HG03025 (cell line): ENCODE measurements around the gene ZMYM3.
"Not testable (repeated sequence)": the region's sequence is repeated elsewhere in the genome, so short reads cannot be mapped to it uniquely, and the experiment has no call there.

ENCODE experiments used
- ATAC-seq: cut with Tn5 transposase; IDR thresholded peaks from one replicate; pipeline ENCODE4 v1.9.1; 2021; ENCODE audit warnings: mild to moderate bottlenecking, moderate library complexity; ENCODE audit not compliant: unreplicated experiment, low FRiP score

Gene ZMYM3

DNA sequence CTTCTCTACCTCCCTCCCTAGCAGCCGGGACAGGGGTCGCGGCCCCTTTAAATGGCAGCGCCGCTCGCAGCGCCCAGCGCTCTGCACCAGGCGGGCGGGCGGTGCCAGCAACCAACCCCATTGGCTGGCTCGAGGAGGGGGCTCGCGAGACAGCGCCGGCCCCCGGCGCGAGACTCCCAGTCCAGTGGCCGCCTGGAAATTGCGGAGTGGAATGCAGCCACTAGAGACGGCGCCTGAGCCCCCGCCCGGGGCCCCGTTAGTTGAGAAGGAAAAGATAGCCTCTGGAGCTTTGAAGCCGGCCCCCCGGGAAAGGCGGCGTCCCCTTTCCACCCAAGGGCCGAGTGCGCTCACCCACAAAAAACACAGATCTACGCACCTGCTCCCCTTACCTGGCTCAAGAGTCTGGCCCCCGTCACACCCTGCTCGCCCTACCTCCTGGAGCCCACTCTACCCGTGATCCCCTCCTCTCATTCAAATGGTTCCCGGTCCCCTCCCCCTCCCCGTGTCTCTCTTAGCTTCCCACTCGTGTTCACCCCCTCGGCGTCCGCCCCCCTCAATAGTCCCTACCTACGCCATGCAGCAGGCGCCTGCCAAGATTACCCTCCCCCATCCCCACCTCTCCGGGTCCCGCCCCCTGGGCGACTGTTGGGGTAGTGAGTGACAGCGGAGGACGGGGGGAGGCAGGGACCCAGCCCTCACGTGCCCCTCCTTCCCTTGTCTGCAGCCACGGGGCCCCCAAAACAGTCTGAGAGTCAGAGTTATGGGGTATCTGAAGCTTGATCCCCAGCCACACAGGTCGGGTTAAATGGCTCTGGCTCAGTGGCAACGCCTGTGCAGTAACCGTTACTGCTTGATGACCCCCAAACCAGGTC is at the start of gene ZMYM3:
ZMYM3 (minus strand) TSS at position 49 of the 872 bp plus-strand sequence. CDS start 885 bp downstream, outside the sequence.
- ATAC-seq = peak; percentile 76

DNA sequence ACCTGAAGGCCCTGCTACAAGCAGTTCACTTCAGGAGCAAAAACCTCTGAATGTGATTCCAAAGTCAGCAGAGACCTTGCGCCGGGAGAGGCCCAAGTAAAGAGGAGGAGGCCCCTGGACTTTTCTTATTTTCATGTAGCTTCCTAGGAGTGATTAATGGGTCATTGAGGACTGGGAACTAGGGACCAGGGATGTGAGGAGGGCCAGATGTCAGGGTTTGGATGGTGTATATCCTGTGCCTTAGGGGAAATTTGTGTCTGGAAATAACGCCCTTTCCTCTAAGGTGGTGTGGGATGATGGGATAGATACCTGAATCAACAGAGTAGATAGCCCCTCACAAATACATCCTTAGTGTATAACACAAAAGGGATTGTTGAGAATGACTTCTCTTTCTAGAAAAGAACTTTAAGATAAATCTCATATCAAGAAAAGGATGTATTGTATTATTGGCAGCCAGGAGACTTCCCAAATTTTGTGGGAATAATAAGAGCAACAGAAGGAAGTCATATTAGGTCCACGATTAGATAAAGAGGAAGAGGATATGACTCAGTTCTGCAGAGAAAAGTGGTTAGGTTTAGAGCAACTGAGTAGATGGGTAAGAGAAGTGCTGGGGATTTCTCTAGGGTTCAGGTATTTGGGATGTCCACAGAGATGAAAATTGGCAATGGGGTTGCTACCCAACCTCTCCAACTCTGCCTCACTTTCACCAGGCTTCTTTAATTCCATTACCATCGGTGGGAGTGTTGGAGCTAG is 48.7 kb upstream of the ZMYM3 start:
- ATAC-seq = no peak

DNA sequence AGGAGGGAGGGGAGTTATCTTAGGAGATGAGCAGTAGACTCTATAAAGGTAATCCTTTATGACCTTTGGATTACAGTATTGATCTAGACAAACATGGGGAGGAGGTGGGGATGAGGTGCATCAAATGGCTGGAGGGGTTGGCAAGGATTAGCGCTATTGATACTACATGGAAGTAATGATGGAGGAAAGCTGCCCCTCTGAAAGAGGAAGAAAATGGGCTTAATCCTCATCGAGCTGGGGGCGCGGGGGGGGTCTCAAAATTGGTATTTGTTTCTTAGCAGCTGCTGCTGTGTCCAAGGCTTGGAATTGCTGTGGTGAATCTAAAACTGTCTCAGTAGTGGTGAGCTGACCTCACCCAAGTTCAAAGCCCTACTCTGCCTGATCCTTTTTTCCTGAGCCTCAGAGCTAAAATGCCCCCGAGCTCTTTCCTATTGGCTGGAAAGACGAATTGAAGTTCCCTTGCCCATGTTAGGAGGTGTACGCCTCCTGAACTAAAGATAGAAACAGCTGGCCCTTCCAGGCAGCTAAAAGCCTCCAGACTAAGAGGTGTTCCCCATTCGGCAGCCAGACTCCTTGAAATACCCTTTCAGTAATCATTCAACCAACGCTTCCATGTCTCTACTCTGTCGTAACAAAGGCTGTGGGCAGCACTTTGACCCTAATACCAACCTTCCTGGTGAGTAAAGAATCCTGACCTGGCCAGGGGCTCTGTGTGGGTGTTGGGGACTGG is 47.4 kb upstream of the ZMYM3 start, which contains the start of gene ITGB1BP2:
ITGB1BP2 (plus strand) TSS at position 556 of the 730 bp plus-strand sequence; CDS start at position 613, 57 bp downstream.
- ATAC-seq = no peak

DNA sequence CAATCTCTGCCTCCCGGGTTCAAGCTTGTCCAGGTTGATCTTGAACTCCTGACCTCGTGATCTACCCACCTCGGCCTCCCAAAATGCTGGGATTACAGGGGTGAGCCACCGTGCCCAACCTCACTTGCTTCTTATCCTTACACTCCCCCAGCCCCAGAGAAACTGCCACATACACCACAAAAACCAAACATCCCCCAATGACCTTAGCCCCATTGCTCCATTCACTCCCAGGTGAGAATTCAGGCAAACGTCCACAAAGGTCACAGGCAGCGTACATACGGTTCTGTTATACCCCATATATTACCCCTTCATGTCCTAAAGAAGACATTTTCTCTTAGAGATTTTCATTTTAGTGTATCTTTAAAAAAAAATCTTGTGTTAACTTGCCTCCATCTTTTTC is 46.6 kb upstream of the ZMYM3 start:
- ATAC-seq = not testable (repeated sequence)

DNA sequence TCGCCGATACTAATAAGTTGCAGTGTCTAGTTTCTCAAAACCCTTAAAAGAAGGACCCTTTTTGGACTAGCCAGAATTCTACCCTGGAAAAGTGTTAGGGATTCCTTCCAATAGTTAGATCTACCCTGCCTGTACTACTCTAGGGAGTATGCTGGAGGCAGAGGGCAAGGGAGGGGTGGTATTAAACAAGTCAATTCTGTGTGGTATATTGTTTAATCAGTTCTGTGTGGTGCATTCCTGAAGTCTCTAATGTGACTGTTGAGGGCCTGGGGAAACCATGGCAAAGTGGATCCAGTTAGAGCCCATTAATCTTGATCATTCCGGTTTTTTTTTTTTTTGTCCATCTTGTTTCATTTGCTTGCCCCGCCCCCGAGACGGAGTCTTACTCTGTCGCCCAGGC is 46.1 kb upstream of the ZMYM3 start:
- not testable (repeated sequence) for ATAC-seq

DNA sequence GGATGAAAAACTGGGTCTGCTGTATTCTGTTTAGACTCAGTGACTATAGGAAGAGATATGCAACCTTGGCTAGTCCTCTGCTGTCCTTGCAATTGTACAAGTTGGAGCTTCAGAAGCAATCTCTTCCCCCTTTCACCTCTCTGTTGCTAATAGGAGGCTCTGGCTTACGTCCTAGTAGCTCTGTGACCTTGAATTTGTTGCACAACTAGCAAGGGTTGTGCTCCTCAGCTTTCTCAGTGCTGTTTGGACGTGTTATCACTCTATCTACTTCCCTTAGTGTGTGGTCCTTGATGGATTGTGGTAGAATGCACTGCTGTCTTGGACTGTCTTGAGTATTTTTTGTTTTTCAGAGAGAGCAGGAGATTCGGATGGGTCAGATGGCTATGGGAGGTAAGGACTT is 44.2 kb upstream of the ZMYM3 start:
- ATAC-seq = no peak

DNA sequence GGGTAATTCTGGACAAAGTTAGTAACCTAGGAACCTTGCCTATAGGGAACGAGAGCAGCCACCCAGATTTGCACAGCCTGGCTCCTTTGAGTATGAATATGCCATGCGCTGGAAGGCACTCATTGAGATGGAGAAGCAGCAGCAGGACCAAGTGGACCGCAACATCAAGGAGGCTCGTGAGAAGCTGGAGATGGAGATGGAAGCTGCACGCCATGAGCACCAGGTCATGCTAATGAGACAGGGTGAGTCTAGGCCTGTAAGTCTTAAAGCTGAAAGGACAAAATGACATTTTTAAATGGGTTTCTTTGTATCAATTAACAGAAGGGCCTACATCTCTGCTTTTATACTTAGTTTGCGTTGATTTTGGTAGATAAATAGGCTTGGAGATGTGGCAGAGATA is 42.9 kb upstream of the ZMYM3 start:
- ATAC-seq = no peak

DNA sequence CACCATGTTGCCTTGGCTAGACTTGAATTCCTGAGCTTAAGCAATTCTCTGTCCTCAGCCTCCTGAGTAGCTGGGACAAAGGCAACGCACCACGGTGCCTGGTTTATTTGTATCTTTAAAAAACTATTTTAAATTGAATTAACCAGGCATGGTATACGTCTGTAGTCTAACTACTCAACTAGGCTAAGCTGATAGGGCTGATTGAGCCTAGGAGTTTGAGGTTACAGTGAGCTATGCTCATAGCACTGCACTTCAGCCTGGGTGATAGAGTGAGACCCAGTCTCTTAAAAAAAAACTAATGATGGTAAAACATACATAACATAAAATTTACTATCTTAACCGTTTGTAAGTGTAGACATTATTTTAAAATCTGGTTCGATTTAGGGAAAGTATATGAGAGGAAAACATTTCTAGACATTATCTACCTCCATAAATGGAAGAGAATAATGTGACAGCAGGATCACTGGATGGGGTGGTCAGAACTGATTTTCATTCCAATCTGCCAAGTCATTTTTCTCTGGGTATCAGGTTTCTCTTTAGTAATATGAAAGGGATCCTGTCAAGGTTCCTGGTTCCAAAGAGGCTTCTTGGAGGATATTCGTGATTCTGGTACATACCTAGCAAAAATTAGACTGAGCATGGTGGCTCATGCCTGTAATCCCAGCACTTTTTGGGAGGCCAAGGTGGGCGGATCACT is 38.9 kb upstream of the ZMYM3 start:
- ATAC-seq = no peak

DNA sequence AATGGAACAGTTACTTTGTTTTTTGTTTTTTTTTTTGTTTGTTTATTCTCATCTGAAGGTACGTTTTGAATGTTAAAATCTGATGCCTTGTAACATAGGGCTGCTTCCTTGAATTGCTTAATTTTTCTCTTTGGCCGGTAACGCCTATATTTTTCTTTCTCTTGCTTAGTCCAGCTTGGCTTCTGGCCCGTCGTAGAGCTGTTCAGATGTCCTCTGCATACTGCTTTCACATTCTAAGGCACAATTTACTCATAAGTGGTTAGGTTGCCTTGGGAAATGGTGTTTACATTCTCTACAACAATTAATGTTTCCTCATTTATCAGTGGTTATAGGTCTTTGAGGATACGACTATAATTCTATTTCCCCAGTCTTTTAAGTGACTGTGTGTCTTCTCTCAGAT is 37.4 kb upstream of the ZMYM3 start:
- ATAC-seq = no peak

DNA sequence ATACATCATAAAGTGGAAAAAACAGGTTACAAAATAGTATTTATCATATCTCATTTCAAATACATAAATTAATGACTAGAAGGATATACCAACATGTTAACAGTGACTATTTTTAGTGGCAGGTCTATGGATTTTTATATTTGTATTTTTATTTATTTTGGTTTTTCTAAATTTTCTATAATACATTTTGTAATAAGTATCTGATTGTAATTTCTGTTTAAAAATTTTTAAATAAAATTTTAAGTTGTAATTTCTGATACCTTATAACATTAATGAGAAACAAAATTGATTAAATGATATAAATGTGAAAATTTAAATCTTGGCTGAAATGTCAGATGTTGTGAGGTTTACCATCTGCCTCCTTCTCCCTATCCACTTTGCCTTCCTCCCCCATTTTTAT is 32.0 kb upstream of the ZMYM3 start:
- ATAC-seq = no peak

DNA sequence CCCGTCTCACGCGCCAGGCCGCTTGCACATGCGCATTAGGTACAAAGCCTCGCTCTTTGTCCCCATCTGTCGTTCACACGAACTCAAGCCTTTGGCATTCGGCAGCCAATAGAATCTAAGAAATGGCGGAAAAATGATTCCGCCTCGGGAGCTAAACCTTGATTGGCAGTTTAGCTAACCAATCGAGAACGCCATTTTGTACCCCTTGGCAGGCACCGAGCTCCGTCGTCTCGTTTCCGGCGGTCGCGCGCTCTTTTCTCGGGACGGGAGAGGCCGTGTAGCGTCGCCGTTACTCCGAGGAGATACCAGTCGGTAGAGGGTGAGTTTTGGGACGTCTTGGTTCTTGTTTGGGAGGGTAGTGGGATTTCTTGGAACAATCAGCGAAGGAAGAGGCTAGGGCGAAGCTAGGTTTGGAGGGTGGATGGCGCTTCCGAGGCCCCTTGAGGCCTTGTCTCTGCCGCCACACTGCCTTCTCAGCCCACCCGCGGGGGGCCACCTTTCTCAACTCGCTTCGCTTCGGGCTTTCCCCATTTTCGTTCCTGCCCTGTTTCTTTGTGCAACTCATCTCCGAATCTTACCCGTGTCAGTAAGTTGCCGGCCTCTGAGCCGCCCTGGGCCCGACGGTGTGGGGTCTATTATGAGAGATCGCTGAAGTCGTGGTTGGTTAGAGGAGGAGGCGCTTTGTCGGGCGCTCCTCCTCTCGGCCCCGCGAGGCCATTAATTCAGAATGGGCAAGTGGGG is 29.6 kb upstream of the ZMYM3 start, which contains the start of gene NONO:
NONO (plus strand) TSS at position 233 of the 741 bp plus-strand sequence. CDS start 7,003 bp downstream, outside the sequence.
- ATAC-seq = peak; percentile 81

DNA sequence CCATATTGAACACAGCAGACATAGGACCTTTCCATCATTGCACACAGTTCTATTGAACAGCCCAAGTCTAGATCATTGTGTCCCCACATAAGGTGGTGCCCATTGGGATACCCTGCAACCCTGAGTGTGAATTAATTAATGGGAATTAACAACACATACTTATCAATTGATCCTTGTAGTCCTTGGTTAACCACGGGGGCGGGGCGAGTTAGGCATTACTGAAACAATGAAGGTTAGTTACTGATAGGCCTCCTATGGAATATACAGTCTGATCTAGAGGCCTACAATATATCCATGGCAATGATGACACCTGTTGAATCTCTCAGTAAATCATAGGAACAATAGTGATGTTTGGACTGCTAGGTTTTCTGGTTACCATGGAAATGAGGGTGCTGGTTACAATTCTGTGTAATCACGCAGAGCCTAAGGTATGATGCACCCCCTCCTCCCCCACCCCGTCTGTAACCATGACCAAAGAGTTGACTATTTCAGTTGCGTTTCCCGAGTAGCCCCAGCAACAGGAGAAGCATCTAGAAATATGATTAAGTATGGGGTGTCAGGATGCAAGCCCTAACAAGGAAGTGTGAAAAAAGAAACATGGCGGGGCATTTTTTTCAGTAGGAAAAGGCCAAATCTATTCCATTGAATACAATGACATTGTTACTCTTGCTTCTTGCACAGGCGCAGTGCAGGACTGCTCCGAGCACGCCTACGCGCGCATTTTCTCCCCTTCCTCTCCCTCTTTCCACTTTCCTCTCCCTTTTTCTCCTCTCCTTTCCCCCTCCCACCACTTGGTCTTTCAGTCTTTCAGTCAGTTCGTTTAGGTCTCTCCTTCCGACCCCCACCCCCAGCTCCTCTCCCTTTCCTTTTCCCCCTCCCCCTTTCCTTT is 28.8 kb upstream of the ZMYM3 start:
- ATAC-seq = peak; percentile 11

DNA sequence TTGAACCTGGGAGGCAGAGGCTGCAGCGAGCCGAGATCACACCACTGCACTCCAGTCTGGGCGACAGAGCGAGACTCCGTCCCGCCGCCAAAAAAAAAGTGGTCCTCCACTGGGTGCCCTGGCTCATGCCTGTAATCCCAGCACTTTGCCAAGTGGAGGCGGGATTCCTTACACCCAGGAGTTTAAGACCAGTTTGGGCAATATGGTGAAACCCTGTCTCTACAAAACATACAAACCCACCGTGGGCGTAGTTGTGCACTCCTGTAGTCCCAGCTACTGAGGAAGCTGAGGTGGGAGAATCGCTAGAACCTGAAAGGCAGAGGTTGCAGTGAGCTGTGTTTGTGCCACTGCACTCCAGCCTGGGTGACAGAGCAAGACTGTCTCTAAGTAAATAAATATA is 27.4 kb upstream of the ZMYM3 start:
- ATAC-seq = not testable (repeated sequence)

DNA sequence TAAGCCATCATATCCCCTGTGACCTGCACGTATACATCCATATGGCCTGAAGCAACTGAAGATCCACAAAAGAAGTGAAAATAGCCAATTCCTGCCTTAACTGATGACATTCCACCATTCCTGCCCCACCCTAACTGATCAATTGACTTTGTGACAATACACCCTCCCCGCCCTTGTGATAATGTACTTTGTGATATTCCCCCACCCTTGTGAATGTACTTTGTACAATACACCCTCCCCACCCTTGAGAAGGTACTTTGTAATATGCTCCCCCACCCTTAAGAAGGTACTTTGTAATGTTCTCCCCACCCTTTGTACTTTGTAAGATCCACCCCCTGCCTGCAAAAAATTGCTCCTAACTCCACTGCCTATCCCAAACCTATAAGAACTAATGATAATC is 18.4 kb upstream of the ZMYM3 start:
- not testable (repeated sequence) for ATAC-seq

DNA sequence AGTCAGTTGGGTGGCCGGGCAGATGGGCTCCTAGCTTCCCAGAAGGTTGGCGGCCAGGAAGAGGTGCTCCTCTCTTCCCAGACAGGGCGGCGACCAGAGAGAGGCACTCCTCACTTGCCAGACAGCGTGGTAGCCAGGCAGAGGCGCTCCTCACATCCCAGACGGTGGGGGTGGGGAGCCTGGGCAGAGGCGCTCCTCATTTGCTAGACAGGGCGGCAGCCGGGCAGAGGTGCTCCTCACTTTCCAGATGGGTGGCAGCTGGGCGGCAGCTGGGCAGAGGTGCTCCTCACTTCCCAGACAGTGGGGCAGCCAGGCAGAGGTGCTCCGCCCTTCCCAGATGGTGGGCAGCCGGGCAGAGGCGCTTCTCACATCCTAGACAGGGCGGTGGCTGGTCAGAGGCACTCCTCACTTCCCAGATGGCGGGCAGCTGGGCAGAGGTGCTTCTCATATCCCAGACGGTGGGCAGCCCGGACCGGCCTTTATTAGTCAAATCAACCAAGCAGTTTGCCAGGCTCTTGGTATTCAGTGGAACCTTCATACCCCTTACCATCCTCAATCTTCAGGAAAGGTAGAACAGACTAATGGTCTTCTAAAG is 16.0 kb upstream of the ZMYM3 start:
- no peak for ATAC-seq

DNA sequence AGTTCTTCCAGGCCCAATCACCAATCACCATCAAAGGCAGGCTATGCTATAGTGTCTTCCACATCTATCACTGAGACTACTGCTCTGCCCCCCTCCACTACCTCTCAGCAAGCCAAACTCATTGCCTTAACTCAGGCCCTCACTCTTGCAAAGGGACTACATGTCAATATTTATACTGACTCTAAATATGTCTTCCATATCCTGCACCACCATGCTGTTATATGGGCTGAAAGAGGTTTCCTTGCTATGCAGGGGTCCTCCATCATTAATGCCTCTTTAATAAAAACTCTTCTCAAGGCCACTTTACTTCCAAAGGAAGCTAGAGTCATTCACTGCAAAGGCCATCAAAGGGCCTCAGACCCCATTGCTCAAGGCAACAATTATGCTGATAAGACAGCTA is 14.7 kb upstream of the ZMYM3 start:
- ATAC-seq = not testable (repeated sequence)

DNA sequence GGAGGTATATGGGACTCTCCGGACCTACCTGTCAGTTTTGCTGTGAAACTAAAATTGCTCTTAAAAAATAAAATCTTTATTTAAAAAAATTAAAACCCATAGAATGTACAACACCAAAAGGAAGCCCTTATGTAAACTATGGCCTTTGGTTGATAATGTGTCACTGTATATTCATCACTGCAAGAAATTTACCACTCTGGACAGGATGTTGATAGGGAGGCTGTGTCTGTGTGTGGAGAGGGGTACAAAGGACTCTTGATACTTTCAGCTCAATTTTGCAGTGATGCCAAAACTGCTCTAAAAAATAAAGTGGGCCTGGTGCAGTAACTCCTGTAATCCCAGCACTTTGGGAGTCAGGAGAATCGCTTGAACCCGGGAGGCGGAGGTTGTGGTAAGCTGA is 2.9 kb upstream of the ZMYM3 start:
- no peak for ATAC-seq

DNA sequence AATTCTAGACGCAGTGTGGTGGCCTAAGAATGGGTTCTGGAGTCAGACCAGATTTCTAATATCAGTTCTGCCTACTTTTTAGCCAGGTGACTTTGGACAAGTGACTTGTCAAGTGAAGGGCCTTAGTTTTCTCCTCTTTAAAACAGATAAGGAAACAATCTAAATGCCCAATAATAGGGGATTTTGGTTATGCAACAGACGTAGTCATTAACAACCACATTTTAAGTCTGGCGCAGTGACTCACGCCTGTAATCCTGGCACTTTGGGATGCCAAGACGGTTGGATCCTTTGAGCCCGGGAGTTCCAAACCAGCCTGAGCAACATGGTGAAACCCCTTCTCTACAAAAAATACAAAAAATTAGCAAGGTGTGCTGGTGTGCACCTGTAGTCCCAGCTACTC is 2.1 kb upstream of the ZMYM3 start:
- no peak for ATAC-seq
